Heart left ventricle (tissue), 16 donors: ENCODE data around the gene CDRT4. TPM values are rescaled to one million over a fixed set of nuclear protein-coding genes. Genes with fewer than 3 reads are reported as not detected.
A peak's percentile ranks its signal among the peaks of the same experiment; 100 is the strongest.

Experiments used
- ATAC-seq, 4 donors: fragments of 200-7000 bp; cut with Tn5 transposase; one replicate each; pipeline ENCODE4 v1.9.1; 2020 to 2022; ENCODE audit warnings: moderate library complexity in 4 of 4, mild to moderate bottlenecking in 3 of 4, moderate number of reproducible peaks in 1 of 4
- DNase-seq, 5 donors: peaks; one replicate each; pipeline ENCODE4 v3.0.0-alpha.2; 2020
- H3K27ac ChIP-seq, 12 donors: fragments of 200-600 bp; sonication (generic) in 4 of 12; one replicate each; pipeline versions ENCODE4 v1.5.0 to v1.8.0; 2016 to 2022; ENCODE audit warnings: mild to moderate bottlenecking in 2 of 12
- H3K27me3 ChIP-seq, 9 donors: fragments of 200-600 bp; sonication (generic) in 2 of 9; one replicate each; pipeline versions ENCODE4 v1.5.1 to v1.8.0; 2016 to 2022; ENCODE audit warnings: mild to moderate bottlenecking in 3 of 9
- H3K36me3 ChIP-seq, 9 donors: fragments of 200-600 bp; sonication (generic) in 2 of 9; one replicate each; pipeline versions ENCODE4 v1.5.0 to v1.8.0; 2018 to 2022; ENCODE audit warnings: mild to moderate bottlenecking in 2 of 9
- H3K4me1 ChIP-seq, 12 donors: fragments of 200-600 bp; sonication (generic) in 4 of 12; one replicate each; pipeline versions ENCODE4 v1.5.0 to v1.8.0; 2016 to 2022; ENCODE audit warnings: mild to moderate bottlenecking in 3 of 12
- H3K4me3 ChIP-seq, 12 donors: fragments of 200-600 bp; sonication (generic) in 4 of 12; one replicate each; pipeline versions ENCODE4 v1.5.0 to v1.8.0; 2017 to 2022; ENCODE audit warnings: mild to moderate bottlenecking in 9 of 12, moderate library complexity in 4 of 12
- H3K9me3 ChIP-seq, 12 donors: fragments of 200-600 bp; sonication (generic) in 4 of 12; one replicate each; pipeline versions ENCODE4 v1.5.0 to v1.8.0; 2016 to 2022; ENCODE audit warnings: mild to moderate bottlenecking in 1 of 12
- POLR2A ChIP-seq, 2 donors: fragments of 450-650 bp; IDR thresholded peaks; one replicate each; pipeline ENCODE4 v1.6.1; 2017; ENCODE audit warnings: antibody characterized with exemption in 2 of 2, mild to moderate bottlenecking in 2 of 2, moderate library complexity in 2 of 2
- WGBS, 4 donors: extraction: QIAGEN DNeasy Blood & Tissue Kit in 2 of 4; methylation state at CpG; one replicate each; pipeline versions ENCODE4 v1.1.5 to v1.1.7; 2013 to 2018; 5-methylcytosine and 5-hydroxymethylcytosine counted together
- intact Hi-C, 10 donors: fragments of 100-400 bp; cut with DNase I; formaldehyde crosslinking; loops; one replicate each; pipeline versions ENCODE4 v1.11.1 to v1.14.2; 2022
- polyA plus RNA-seq, 2 donors: library from polyadenylated mRNA; stranded (reverse); fragments of 200-250 nt; gene quantifications; one replicate each; pipeline ENCODE4 v1.2.3, GENCODE V29; 2013
- total RNA-seq, 9 donors: library from RNA; depleted of rRNA in 2 of 9; stranded (reverse); fragments of >200 nt in 2 of 9; fragmentation: NEBNext Ultra II Directional in 3 of 9; extraction: Animal tissue kit (Norgen Biotek cat#: 25700) in 3 of 9; gene quantifications; one replicate each; pipeline versions ENCODE4 v1.1.0 to v1.2.4, GENCODE V29; 2016 to 2023
- TF ChIP-seq, protein P1 (sequence below), 12 donors: fragments of 200-600 bp; sonication (generic) in 4 of 12; IDR thresholded peaks; one replicate each; pipeline versions ENCODE4 v1.5.0 to v1.8.0; 2018 to 2022; ENCODE audit warnings: antibody characterized with exemption in 12 of 12, mild to moderate bottlenecking in 5 of 12
- donor health status: ischemic (EF 13 %, LVEDD 7.1; RV severe dilation, severe dysfunction).
- donor health status: healthy with polysubstance abuse.
- donor health status: DM: no; HTN: yes; CAD: no.
- donor health status: DM: no; HTN: no; CAD: no.
- donor health status: ischemic (EF 25% LVEDD 6.9; RV normal size, moderate dysfunction).
- donor health status: ischemic (EF 25% LVEDD 5.7; RV mildly dilated, moderate dysfunction).
- donor health status: healthy.
- donor health status: DM: yes; HTN: yes; CAD: no.
- donor health status: ischemic (EF 35%, LVEDD 5.7; RV mildly dilated, moderate dysfunction).
- donor health status: nonischemic (EF 11% LVEDD 7.7; RV severe dilation, severe dysfunction).
- donor health status: DM: yes; HTN: yes; CAD: no.
- donor health status: PGD.
- donor health status: ischemic (EF 29% LVEDD 5.4; RV normal size, mild dysfunction).
- donor health status: nonischemic (EF 23%, LVEDD 6.1; RV moderate dilation, normal function).

Gene CDRT4
- total and polyA plus RNA-seq, 11 donors, result 0.12 to 4.7 (median 0.96) TPM; not detected in 2

DNA sequence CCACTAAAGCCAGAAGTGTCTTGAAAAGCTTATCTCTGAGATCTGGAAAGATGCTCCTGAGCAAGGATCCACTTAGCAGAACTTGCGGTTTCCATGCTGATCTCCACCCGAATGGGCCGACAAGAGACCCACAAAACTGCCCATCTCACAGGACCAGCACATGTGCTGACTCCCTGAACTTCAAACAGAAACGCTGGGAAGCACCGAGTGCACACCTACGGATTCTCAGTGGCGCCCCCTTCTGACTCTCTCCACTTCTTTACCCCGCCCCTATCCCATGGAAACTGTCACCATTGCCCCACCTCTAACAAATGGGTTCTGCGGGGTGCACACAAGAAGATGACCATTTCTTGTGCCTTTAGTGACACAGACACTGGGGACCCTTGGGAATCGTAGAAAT lies 21.4 kb downstream of the CDRT4 start:
- WGBS, 4 donors, result 85 to 87% (median 86%) methylated on average over 10 of the region's 10 CpGs
- no peak for ATAC-seq

DNA sequence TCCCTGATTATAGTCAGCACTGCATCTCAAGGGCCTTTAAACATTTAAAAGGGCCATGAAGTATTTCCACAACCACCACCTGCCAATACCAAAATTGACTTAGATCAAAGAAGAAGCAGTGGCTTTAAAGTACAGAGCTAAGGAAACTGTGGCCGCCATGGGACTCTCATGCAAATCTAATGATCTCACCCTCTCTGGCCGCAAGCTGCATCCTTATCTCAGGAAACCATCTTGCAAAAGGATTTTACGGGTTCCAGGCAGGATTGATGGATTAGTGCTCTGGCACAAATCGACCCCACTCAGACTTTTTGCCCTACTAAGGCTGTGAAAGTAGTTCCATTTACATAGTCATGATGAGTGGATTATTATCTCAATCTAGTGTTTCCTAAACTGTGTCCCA lies 22.6 kb downstream of the CDRT4 start:
- H3K9me3 ChIP-seq, result no peaks in the 10 kb centered on the region
- no peak overlapping the region for H3K27ac ChIP-seq
- peaks cover 0 to 43% (median 25%) of the 10 kb centered on the region in 12 donors for H3K4me1 ChIP-seq
- intact Hi-C loops, result loop anchor here in 1 of 10 donors (5.0 kb wide), 1 partner anchor 47 kb away; no protein-coding TSS in a partner anchor
- H3K36me3 ChIP-seq, result no peaks in the 10 kb centered on the region
- no peaks in the 10 kb centered on the region for H3K27me3 ChIP-seq
- TF ChIP-seq POLR2A (IDR thresholded peaks at IDR 0.05), result no peak
- TF ChIP-seq, protein P1, sequence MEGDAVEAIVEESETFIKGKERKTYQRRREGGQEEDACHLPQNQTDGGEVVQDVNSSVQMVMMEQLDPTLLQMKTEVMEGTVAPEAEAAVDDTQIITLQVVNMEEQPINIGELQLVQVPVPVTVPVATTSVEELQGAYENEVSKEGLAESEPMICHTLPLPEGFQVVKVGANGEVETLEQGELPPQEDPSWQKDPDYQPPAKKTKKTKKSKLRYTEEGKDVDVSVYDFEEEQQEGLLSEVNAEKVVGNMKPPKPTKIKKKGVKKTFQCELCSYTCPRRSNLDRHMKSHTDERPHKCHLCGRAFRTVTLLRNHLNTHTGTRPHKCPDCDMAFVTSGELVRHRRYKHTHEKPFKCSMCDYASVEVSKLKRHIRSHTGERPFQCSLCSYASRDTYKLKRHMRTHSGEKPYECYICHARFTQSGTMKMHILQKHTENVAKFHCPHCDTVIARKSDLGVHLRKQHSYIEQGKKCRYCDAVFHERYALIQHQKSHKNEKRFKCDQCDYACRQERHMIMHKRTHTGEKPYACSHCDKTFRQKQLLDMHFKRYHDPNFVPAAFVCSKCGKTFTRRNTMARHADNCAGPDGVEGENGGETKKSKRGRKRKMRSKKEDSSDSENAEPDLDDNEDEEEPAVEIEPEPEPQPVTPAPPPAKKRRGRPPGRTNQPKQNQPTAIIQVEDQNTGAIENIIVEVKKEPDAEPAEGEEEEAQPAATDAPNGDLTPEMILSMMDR (IDR thresholded peaks at IDR 0.05), result no peak
- whole genome bisulfite sequencing, 4 donors, result 51 to 61% (median 55%) methylated on average over 4 of the region's 4 CpGs
- no peak overlapping the region for H3K4me3 ChIP-seq
- DNase-seq, result no peak
- ATAC-seq, result peak in 1 of 4 donors; percentile 48

More for the DNA sequence above, 21.4 kb downstream of the CDRT4 start:
- Histone ChIP-seq H3K36me3 (no peaks in the 10 kb centered on the region), H3K4me3 (no peak overlapping the region), H3K27ac (no peak overlapping the region), H3K9me3 (no peaks in the 10 kb centered on the region), H3K4me1 (peaks cover 0 to 37% (median 22%) of the 10 kb centered on the region in 12 donors), H3K27me3 (no peaks in the 10 kb centered on the region)
- DNase-seq, result no peak
- TF ChIP-seq POLR2A (IDR thresholded peaks at IDR 0.05), result no peak
- TF ChIP-seq, protein P1 (IDR thresholded peaks at IDR 0.05), result peak in 1 of 12 donors; percentile 12
- intact Hi-C loops, result loop anchor here in 1 of 10 donors (5.0 kb wide), 1 partner anchor 46 kb away; no protein-coding TSS in a partner anchor

DNA sequence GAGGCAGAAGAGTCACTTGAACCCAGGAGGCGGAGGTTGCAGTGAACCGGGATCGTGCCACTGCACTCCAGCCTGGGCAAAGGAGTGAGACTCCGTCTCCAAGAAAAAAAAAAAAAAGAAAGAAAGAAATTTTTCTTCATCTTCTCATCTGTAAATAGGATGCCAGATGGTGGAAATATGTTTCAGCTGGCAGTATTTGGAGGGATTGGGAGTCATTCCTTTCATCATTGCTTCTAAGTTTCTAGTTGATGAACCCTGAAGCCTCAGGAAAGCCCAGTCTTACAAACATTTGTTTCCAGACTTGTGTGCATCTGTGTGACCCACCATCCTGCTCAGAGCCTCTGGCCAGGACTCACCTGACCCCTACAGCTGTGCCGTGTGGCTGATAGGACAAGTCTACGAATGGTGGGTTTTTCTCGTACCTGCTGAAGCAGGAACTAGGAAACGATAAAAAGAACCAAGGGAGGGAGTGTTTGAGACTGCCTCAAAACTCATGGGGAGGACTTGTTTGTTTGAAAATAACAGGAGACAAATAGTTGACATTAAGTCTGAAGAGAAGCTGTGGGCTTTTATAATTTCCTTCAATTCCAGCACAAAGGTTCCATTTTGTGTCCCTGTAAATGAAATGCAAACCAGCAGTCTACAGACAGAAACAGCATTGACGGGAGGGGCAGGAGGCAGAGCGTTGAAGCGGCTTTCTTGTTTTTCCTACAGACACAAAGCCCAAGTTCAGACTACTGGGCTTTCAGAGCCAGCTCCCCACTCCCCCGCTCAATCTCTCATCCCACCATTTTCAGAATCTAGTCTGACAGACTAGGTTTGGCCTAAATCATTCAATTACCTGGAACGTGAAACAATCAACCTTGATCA lies 24.9 kb downstream of the CDRT4 start:
- WGBS, 4 donors, result 96 to 98% (median 96%) methylated on average over 13 of the region's 13 CpGs
- DNase-seq (no peak), ATAC-seq (no peak)
- Histone ChIP-seq H3K27me3 (no peaks in the 10 kb centered on the region), H3K36me3 (no peaks in the 10 kb centered on the region), H3K4me3 (no peak overlapping the region), H3K27ac (peak overlapping the region in 1 of 12 donors; percentile 11), H3K4me1 (peaks cover 0 to 33% (median 10%) of the 10 kb centered on the region in 12 donors), H3K9me3 (no peaks in the 10 kb centered on the region)
- no peak for TF ChIP-seq POLR2A (IDR thresholded peaks at IDR 0.05)
- TF ChIP-seq, protein P1 (IDR thresholded peaks at IDR 0.05), result no peak
- intact Hi-C loops, result no loop called here

DNA sequence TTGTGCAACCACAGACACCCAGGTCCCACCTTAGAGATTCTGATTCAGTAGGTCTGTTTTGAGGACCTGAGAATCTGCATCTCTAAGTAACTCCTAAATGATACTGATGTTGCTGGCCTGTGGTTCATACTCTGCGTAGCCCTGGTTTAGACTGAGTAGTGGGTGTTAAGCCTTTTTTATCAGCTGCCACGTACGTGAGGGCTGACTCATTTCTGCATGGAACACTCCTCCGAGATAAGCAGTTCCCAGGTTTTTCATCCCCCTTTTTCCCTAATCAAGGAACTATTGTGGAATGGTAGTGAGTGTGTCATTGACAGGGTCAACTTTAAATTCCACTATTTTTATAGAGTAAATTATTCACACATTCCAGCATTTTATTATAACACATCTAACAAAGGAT lies 26.1 kb downstream of the CDRT4 start:
- no peak for ATAC-seq
- Histone ChIP-seq H3K36me3 (no peaks in the 10 kb centered on the region), H3K27ac (no peak overlapping the region), H3K4me3 (no peak overlapping the region), H3K27me3 (no peaks in the 10 kb centered on the region), H3K9me3 (no peaks in the 10 kb centered on the region), H3K4me1 (peaks cover 2 to 38% (median 16%) of the 10 kb centered on the region in 12 donors)
- intact Hi-C loops, result no loop called here
- WGBS, 4 donors, result 69 to 77% (median 73%) methylated on average over 4 of the region's 4 CpGs
- DNase-seq, result no peak
- TF ChIP-seq, protein P1 (IDR thresholded peaks at IDR 0.05), result no peak
- no peak for TF ChIP-seq POLR2A (IDR thresholded peaks at IDR 0.05)
